Measurements from ENCODE around the gene THAP11. TPM values are rescaled to one million over a fixed set of nuclear protein-coding genes. Genes with fewer than 3 reads are reported as not detected.

The THAP11 gene
- total RNA-seq, 4 donors from 2014 or later = 24.7 to 44.1 (median 32.7) TPM

DNA sequence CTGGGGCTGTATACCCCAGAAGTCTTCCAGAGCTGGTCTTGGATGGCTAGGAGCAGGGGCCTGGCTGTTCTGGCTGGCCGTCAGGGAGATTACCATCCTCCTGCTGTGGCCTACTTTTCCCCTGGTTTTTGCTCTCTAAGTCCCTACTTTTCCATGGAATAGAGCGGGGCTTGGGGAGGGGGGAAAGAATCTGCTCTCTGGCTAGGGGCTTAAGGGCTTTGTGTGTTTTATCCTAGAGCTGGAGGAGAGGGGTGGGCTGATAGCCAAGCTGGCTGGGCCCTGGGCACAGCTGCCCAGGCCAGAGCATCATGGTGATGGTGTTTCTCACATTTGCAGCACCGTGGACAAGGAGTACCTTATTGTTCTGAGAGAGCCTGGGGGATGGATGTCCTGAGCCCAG is 46.2 kb downstream of the THAP11 start:
- H3K36me3 ChIP-seq = peaks cover 0 to 2% (median 0%) of the 10 kb centered on the region in 4 donors
- DNase-seq = no peak
- peaks cover 0 to 21% (median 10%) of the 10 kb centered on the region in 4 donors for H3K4me1 ChIP-seq
- TF ChIP-seq EP300 (IDR thresholded peaks at IDR 0.05; ENCODE audit: low read depth) = no peak
- no peak for TF ChIP-seq POLR2AphosphoS5 (IDR thresholded peaks at IDR 0.05)
- TF ChIP-seq, protein P1, sequence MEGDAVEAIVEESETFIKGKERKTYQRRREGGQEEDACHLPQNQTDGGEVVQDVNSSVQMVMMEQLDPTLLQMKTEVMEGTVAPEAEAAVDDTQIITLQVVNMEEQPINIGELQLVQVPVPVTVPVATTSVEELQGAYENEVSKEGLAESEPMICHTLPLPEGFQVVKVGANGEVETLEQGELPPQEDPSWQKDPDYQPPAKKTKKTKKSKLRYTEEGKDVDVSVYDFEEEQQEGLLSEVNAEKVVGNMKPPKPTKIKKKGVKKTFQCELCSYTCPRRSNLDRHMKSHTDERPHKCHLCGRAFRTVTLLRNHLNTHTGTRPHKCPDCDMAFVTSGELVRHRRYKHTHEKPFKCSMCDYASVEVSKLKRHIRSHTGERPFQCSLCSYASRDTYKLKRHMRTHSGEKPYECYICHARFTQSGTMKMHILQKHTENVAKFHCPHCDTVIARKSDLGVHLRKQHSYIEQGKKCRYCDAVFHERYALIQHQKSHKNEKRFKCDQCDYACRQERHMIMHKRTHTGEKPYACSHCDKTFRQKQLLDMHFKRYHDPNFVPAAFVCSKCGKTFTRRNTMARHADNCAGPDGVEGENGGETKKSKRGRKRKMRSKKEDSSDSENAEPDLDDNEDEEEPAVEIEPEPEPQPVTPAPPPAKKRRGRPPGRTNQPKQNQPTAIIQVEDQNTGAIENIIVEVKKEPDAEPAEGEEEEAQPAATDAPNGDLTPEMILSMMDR (IDR thresholded peaks at IDR 0.05) = no peak
- no peak for TF ChIP-seq POLR2A (IDR thresholded peaks at IDR 0.05)
- intact Hi-C loops (cut with DNase I; ENCODE audit: low total_unique reads) = no loop called here
- H3K27ac ChIP-seq = no peak overlapping the region
- H3K27me3 ChIP-seq = no peaks in the 10 kb centered on the region
- H3K4me3 ChIP-seq = no peak overlapping the region
- 60 to 88% methylated on average over 1 to 3 of the region's 3 CpGs for WGBS, 2 donors (ENCODE audit: low coverage in 1 of 2)
- no peaks in the 10 kb centered on the region for H3K9me3 ChIP-seq
- in situ Hi-C loops (cut with MboI; ENCODE audit: low pct_ligation_motif_present in 1 of 4, low pct_unique_long_range_greater_than_20kb in 1 of 4, low sequenced_read_pairs in 3 of 4) = no loop called here

DNA sequence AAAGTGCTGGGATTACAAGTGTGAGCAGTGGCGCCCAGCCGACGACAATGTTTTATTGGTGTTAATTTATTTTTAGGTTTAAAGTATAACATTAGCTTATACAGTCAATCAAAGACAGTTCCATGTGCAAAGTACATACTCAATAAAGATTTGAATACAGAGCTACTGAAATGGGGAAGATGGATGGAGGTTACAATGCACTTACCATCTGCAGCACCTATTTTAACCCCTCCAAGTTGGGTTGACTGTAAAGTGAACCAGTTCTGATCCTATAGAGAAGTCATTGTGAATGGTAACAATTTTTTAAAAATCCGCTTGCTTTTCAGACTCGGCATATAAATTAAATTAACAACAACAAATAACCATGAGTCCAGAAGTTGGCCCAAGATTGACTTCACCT is 50.3 kb downstream of the THAP11 start:
- Histone ChIP-seq H3K4me3 (peak overlapping the region in 3 of 4 donors; percentile 82 to 98 (median 96)), H3K36me3 (no peaks in the 10 kb centered on the region), H3K27me3 (no peaks in the 10 kb centered on the region), H3K9me3 (no peaks in the 10 kb centered on the region), H3K27ac (peak overlapping the region; percentile 94 to 99 (median 98)), H3K4me1 (peaks cover 8 to 43% (median 32%) of the 10 kb centered on the region in 4 donors)
- intact Hi-C loops (cut with DNase I; ENCODE audit: low total_unique reads) = no loop called here
- in situ Hi-C loops (cut with MboI; ENCODE audit: low pct_ligation_motif_present in 1 of 4, low pct_unique_long_range_greater_than_20kb in 1 of 4, low sequenced_read_pairs in 3 of 4) = no loop called here
- TF ChIP-seq POLR2A (IDR thresholded peaks at IDR 0.05) = no peak
- TF ChIP-seq EP300 (IDR thresholded peaks at IDR 0.05; ENCODE audit: low read depth) = no peak
- TF ChIP-seq, protein P1 (IDR thresholded peaks at IDR 0.05) = no peak
- no peak for TF ChIP-seq POLR2AphosphoS5 (IDR thresholded peaks at IDR 0.05)
- WGBS, 2 donors (ENCODE audit: low coverage in 1 of 2) = 35 to 47% methylated on average over 5 of the region's 5 CpGs
- DNase-seq = no peak

DNA sequence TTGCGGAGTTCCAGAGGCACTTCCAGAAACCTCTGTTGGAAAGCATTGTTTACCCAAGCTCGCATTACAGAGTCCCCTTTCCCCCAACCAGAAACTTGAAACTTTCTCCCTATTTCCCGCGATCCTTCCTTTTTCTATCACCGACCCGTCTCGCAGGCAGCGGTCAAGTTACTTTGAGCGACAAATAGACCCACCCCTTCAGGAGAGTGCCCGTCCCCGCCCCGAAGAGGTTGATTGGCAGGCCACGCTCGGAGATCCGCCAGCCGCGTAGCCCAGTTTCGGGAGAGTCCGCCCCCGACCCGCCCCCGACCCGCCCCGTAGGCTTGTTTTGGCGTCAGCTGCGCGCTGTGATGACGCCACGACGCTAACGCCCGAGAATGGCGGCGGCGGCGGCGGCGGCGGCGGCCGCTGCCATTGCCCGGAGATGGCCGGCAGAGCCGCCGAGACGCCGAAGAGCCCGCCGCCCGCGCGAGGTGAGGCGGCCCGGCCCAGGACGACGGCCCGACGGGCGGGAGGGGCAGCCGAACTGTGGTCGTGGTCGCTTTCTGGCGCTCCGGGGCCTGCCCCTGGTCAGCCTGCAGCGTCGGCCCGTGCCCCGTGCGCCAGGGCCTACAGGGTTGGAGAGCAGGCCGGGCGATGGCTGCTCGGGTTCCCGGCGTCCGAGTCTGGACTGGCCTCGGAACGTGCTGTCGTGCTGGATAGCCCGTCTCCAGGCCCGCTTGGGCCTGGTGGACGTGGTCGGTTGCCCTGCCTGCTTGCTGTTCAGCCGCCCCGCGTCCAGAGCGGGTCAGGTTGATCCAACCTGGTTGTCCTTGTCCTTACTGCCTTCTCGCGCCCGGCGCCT is 51.0 kb downstream of the THAP11 start, which contains the start of gene PSKH1:
Gene PSKH1 (plus strand): TSS at position 356 of the 844 bp plus-strand sequence. CDS start 15,496 bp downstream, outside the sequence.
- H3K27ac ChIP-seq = peak within 1 kb of the TSS; percentile 94 to 99 (median 98)

More for the DNA sequence above, 51.0 kb downstream of the THAP11 start, which contains the start of gene PSKH1:
- no peaks in the 10 kb centered on the region for H3K36me3 ChIP-seq
- H3K4me3 ChIP-seq = peak within 1 kb of the TSS; percentile 68 to 98 (median 89)
- no peaks in the 10 kb centered on the region for H3K27me3 ChIP-seq
- peaks cover 8 to 50% (median 39%) of the 10 kb centered on the region in 4 donors for H3K4me1 ChIP-seq
- DNase-seq = peak; percentile 98
- in situ Hi-C loops (cut with MboI; ENCODE audit: low pct_ligation_motif_present in 1 of 4, low pct_unique_long_range_greater_than_20kb in 1 of 4, low sequenced_read_pairs in 3 of 4) = no loop called here
- intact Hi-C loops (cut with DNase I; ENCODE audit: low total_unique reads) = no loop called here
- TF ChIP-seq EP300 (IDR thresholded peaks at IDR 0.05; ENCODE audit: low read depth) (no peak), POLR2AphosphoS5 (IDR thresholded peaks at IDR 0.05) (peak; percentile 65 to 86 (median 79))
- H3K9me3 ChIP-seq = no peaks in the 10 kb centered on the region
- WGBS, 2 donors (ENCODE audit: low coverage in 1 of 2) = 0 to 1% methylated on average over 1 to 64 of the region's 90 CpGs

Small RNA genes lying within 50 kb of the gene (small RNA-seq; reads per million reads assigned to genes)
- gene AC040162.2 = 0 reads per million in 4 donors
- gene NRN1L = 0 reads per million in 4 donors

Other genes with a start within 250 kb of the THAP11 start
- gene CARMIL2, start 197.2 kb upstream of the THAP11 start, total RNA-seq = 1 to 10 TPM in 2 of 4 donors, under 1 TPM in 1, not detected in 1; 0.96 to 9.0 (median 7.6) TPM
- 10 to 100 TPM in 3 of 4 donors, 1 to 10 TPM in 1; 2.0 to 76.3 (median 15.7) TPM for gene ACD, start 182.1 kb upstream of the THAP11 start, total RNA-seq
- gene PARD6A, start 181.4 kb upstream of the THAP11 start, total RNA-seq = 10 to 100 TPM in 2 of 4 donors, 1 to 10 TPM in 2; 6.3 to 36.7 (median 9.4) TPM
- gene ENKD1, start 175.6 kb upstream of the THAP11 start, total RNA-seq = 10 to 100 TPM; 12.5 to 20.9 (median 15.3) TPM
- gene C16orf86, start 175.5 kb upstream of the THAP11 start, total RNA-seq = 1 to 10 TPM in 3 of 4 donors, under 1 TPM in 1; 0.60 to 7.1 (median 4.4) TPM
- 10 to 100 TPM; 21.9 to 32.2 (median 24.3) TPM for gene GFOD2, start 123.0 kb upstream of the THAP11 start, total RNA-seq
- 10 to 100 TPM; 15.1 to 32.9 (median 19.1) TPM for gene RANBP10, start 35.8 kb upstream of the THAP11 start, total RNA-seq
- gene TSNAXIP1, start 35.4 kb upstream of the THAP11 start, total RNA-seq = under 1 TPM in 1 of 4 donors, not detected in 3; 0.55 TPM
- 100 to 1,000 TPM in 1 of 4 donors, 10 to 100 TPM in 3; 75.2 to 131 (median 89.0) TPM for gene NUTF2, start 4.6 kb downstream of the THAP11 start, total RNA-seq
- gene CENPT, start 5.4 kb downstream of the THAP11 start, total RNA-seq = 100 to 1,000 TPM in 2 of 4 donors, 10 to 100 TPM in 2; 58.2 to 248 (median 100) TPM
- gene EDC4, start 30.7 kb downstream of the THAP11 start, total RNA-seq = 100 to 1,000 TPM in 2 of 4 donors, 10 to 100 TPM in 2; 76.4 to 162 (median 105) TPM
- gene NRN1L, start 42.6 kb downstream of the THAP11 start, total RNA-seq = 1 to 10 TPM in 1 of 4 donors, not detected in 3; 2.5 TPM
- gene PSKH1, start 50.9 kb downstream of the THAP11 start, total RNA-seq = 100 to 1,000 TPM in 1 of 4 donors, 10 to 100 TPM in 3; 24.1 to 132 (median 56.2) TPM
- gene CTRL, start 89.5 kb downstream of the THAP11 start, total RNA-seq = 1 to 10 TPM in 3 of 4 donors, not detected in 1; 1.6 to 2.1 (median 1.6) TPM
- 100 to 1,000 TPM in 1 of 4 donors, 10 to 100 TPM in 3; 65.6 to 100 (median 68.6) TPM for gene PSMB10, start 94.5 kb downstream of the THAP11 start, total RNA-seq
- 10 to 100 TPM in 1 of 4 donors, 1 to 10 TPM in 3; 2.2 to 30.7 (median 4.2) TPM for gene LCAT, start 101.8 kb downstream of the THAP11 start, total RNA-seq
- gene SLC12A4, start 126.3 kb downstream of the THAP11 start, total RNA-seq = 10 to 100 TPM; 18.1 to 46.4 (median 25.4) TPM
- not detected for gene DPEP3, start 138.2 kb downstream of the THAP11 start, total RNA-seq
- 1 to 10 TPM; 1.5 to 4.4 (median 1.5) TPM for gene DPEP2, start 157.2 kb downstream of the THAP11 start, total RNA-seq
- gene DPEP2NB, start 173.6 kb downstream of the THAP11 start, total RNA-seq = not detected
- 10 to 100 TPM in 1 of 4 donors, 1 to 10 TPM in 3; 4.8 to 13.1 (median 6.2) TPM for gene DDX28, start 180.9 kb downstream of the THAP11 start, total RNA-seq
- 10 to 100 TPM in 3 of 4 donors, 1 to 10 TPM in 1; 9.2 to 13.1 (median 11.2) TPM for gene DUS2, start 181.0 kb downstream of the THAP11 start, total RNA-seq
- gene NFATC3, start 243.1 kb downstream of the THAP11 start, total RNA-seq = 100 to 1,000 TPM in 1 of 4 donors, 10 to 100 TPM in 3; 27.5 to 107 (median 41.6) TPM

Data from transverse colon (tissue), 4 donors.